GM12878 (cell line): ENCODE measurements around the gene CNR2. TPM values are rescaled to one million over a fixed set of nuclear protein-coding genes. Genes with fewer than 3 reads are reported as not detected.
A peak's percentile ranks its signal among the peaks of the same experiment; 100 is the strongest.

Experiments used
- ATF7 ChIP-seq: fragments of 450-650 bp; IDR thresholded peaks from 2 replicates; pipeline ENCODE4 v1.6.1; 2016; ENCODE audit warnings: low read depth, mild to moderate bottlenecking
- BHLHE40 ChIP-seq, 2 experiments: fragments of 450-650 bp in 1 of 2; IDR thresholded peaks; 2 replicates each; pipeline ENCODE4 v1.6.1; 2011 to 2017; ENCODE audit warnings: low read depth in 2 of 2, borderline replicate concordance in 1 of 2, improper control_type of control experiment in 1 of 2, low read length in 1 of 2, mild to moderate bottlenecking in 1 of 2
- CBX5 ChIP-seq: sonication (generic); IDR thresholded peaks from 2 replicates; pipeline ENCODE4 v1.6.1; 2016; ENCODE audit warnings: low read depth, moderate library complexity, mild to moderate bottlenecking, inconsistent platforms
- EED ChIP-seq: sonication (generic); IDR thresholded peaks from 2 replicates; pipeline ENCODE4 v1.6.1; 2016; ENCODE audit warnings: antibody characterized with exemption, low read depth
- ETV6 ChIP-seq, 2 experiments: fragments of 450-650 bp in 1 of 2; IDR thresholded peaks in 1 of 2; conservative IDR thresholded peaks in 1 of 2; 2 replicates each; pipeline ENCODE4 v1.6.1; 2014; ENCODE audit warnings: antibody characterized with exemption in 1 of 2, borderline replicate concordance in 1 of 2, low read depth in 1 of 2, mild to moderate bottlenecking in 1 of 2, moderate library complexity in 1 of 2
- FOS ChIP-seq: IDR thresholded peaks from 3 replicates; pipeline ENCODE4 v1.6.1; 2011; ENCODE audit warnings: borderline replicate concordance; ENCODE audit not compliant: insufficient read length; ENCODE audit errors: extremely low read depth
- HDAC6 ChIP-seq: fragments of 200-600 bp; sonication (generic); IDR thresholded peaks from one replicate; pipeline ENCODE4 v1.8.0; 2017; ENCODE audit warnings: antibody characterized with exemption; ENCODE audit not compliant: unreplicated experiment
- IRF5 ChIP-seq: fragments of 450-650 bp; IDR thresholded peaks from 2 replicates; pipeline ENCODE4 v1.6.1; 2017; ENCODE audit warnings: borderline replicate concordance
- MAX ChIP-seq: IDR thresholded peaks from 2 replicates; pipeline ENCODE4 v1.6.1; 2012; ENCODE audit warnings: low read depth, low read length, improper control_type of control experiment
- MYB ChIP-seq: fragments of 150-350 bp; IDR thresholded peaks from 2 replicates; pipeline ENCODE4 v1.6.1; 2014; ENCODE audit warnings: mild to moderate bottlenecking, low read depth, low read length, borderline replicate concordance
- NFYA ChIP-seq: IDR thresholded peaks from 2 replicates; pipeline ENCODE4 v1.6.1; 2011; ENCODE audit warnings: low read depth, mild to moderate bottlenecking, low read length, improper control_type of control experiment, borderline replicate concordance
- NR2C2 ChIP-seq: IDR thresholded peaks from 2 replicates; pipeline ENCODE4 v1.6.1; 2011; ENCODE audit warnings: borderline replicate concordance, low read depth; ENCODE audit not compliant: control insufficient read depth, insufficient read length
- NR2F1 ChIP-seq: fragments of 450-650 bp; conservative IDR thresholded peaks from 2 replicates; pipeline ENCODE4 v1.6.1; 2017; ENCODE audit warnings: mild to moderate bottlenecking
- PAX8 ChIP-seq: fragments of 450-650 bp; IDR thresholded peaks from 2 replicates; pipeline ENCODE4 v1.6.1; 2017; ENCODE audit warnings: mild to moderate bottlenecking, moderate library complexity
- PKNOX1 ChIP-seq: fragments of 450-650 bp; IDR thresholded peaks from 2 replicates; pipeline ENCODE4 v1.6.1; 2016; ENCODE audit warnings: mild to moderate bottlenecking
- POU2F2 ChIP-seq: IDR thresholded peaks from 3 replicates; pipeline ENCODE4 v1.6.1; 2011; ENCODE audit warnings: low read depth, mild to moderate bottlenecking, low read length, borderline replicate concordance
- RB1 ChIP-seq: fragments of 450-650 bp; formaldehyde crosslinking; IDR thresholded peaks from 2 replicates; pipeline ENCODE4 v1.6.1; 2017; ENCODE audit warnings: mild to moderate bottlenecking, borderline replicate concordance
- RFX5 ChIP-seq: IDR thresholded peaks from 2 replicates; pipeline ENCODE4 v1.6.1; 2011; ENCODE audit warnings: low read depth, low read length, improper control_type of control experiment
- SMARCA5 ChIP-seq: fragments of 450-650 bp; IDR thresholded peaks from 2 replicates; pipeline ENCODE4 v1.6.1; 2017; ENCODE audit warnings: mild to moderate bottlenecking
- SP1 ChIP-seq: IDR thresholded peaks from one replicate; pipeline ENCODE4 v1.6.1; 2011; ENCODE audit warnings: low read depth, low read length
- TAF1 ChIP-seq: IDR thresholded peaks from 2 replicates; pipeline ENCODE4 v1.6.1; 2011; ENCODE audit warnings: mild to moderate bottlenecking, low read depth, low read length, borderline replicate concordance
- USF2 ChIP-seq: IDR thresholded peaks from 2 replicates; pipeline ENCODE4 v1.6.1; 2011; ENCODE audit warnings: low read depth, low read length, improper control_type of control experiment, borderline replicate concordance
- ZZZ3 ChIP-seq: IDR thresholded peaks from 2 replicates; pipeline ENCODE4 v1.6.1; 2011; ENCODE audit warnings: low read depth; ENCODE audit not compliant: control insufficient read depth, insufficient read length
- polyA plus RNA-seq, 11 experiments: library from polyadenylated mRNA; depleted of rRNA in 4 of 11; unstranded in 6 of 11; stranded (reverse) in 5 of 11; fragments of >200 nt; fragmentation: Nextera tagmentation in 4 of 11; fragmentation: Illumina TruSeq in 1 of 11; extraction: Ambion mirVana in 4 of 11; extraction: Trizol in 1 of 11; gene quantifications; 1 replicate in 1 of 11; 2 replicates in 10 of 11; pipeline versions ENCODE4 v1.2.1 to v1.2.3, GENCODE V29; 2011 to 2016; ENCODE audit warnings: inconsistent platforms in 2 of 11, missing spikeins in 2 of 11, low read depth in 1 of 11
- total RNA-seq, 4 experiments: library from RNA; depleted of rRNA in 3 of 4; stranded (reverse); fragments of >200 nt in 3 of 4; fragmentation: Illumina TruSeq in 1 of 4; extraction: Trizol in 1 of 4; gene quantifications; 2 replicates each; pipeline versions ENCODE4 v1.2.1 to v1.2.3, GENCODE V29; 2013 to 2021
- TF ChIP-seq, protein P1 (sequence below): IDR thresholded peaks from 2 replicates; pipeline ENCODE4 v1.6.1; 2012; ENCODE audit warnings: low read depth, low read length, improper control_type of control experiment
- TF ChIP-seq, protein P2 (sequence below): IDR thresholded peaks from 2 replicates; pipeline ENCODE4 v1.6.1; 2011; ENCODE audit warnings: borderline replicate concordance, low read depth, mild to moderate bottlenecking, moderate library complexity, mixed read lengths, low read length; ENCODE audit not compliant: insufficient read depth; ENCODE audit errors: extremely low read length

Gene CNR2
- total and polyA plus RNA-seq, 10 of the 15 experiments (the other 5 are each of a cell fraction or from before 2014, with no cell fraction given): 0.46 to 19.8 (median 12.2) TPM

DNA sequence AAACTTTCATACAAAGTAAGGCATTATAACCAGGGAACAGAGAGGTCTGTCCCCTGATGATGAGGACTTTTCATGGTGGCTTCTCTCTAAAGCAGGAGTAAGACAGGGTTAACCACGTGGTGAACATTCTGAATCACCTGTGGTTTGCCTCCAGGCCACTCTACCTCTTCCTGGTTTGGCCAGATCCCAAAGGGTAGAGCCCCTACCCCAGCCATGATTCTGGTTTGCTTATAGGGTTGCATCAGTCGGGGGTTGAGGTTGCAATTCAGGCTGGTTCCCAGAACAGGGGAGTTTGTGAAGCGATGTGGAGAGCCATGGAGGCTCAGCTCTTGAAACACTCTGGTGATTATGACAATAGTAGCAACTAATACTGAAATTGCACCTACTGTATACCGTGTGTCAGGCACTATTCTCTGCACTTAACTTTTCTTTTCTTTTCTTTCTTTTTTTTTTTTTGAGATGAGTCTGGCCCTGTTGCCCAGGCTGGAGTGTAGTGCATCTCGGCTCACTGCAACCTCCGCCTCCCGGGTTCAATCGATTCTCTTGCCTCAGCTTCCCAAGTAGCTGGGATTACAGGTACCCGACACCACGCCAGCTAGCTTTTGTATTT lies 8.3 kb downstream of the CNR2 start (continued):
- no peak for TF ChIP-seq NR2C2
- no peak for TF ChIP-seq MYB
- no peak for TF ChIP-seq TAF1
- TF ChIP-seq IRF5: no peak
- no peak for TF ChIP-seq CBX5
- no peak for TF ChIP-seq NFYA
- TF ChIP-seq SP1: no peak
- TF ChIP-seq BHLHE40 (IDR thresholded peaks at IDR 0.05; ENCODE audit: borderline replicate concordance in 1 of 2, low read depth in 2 of 2, low read length in 1 of 2): peak in 1 of 2 experiments; percentile 55; a peak in 1 of 4 replicates
- TF ChIP-seq, protein P1, sequence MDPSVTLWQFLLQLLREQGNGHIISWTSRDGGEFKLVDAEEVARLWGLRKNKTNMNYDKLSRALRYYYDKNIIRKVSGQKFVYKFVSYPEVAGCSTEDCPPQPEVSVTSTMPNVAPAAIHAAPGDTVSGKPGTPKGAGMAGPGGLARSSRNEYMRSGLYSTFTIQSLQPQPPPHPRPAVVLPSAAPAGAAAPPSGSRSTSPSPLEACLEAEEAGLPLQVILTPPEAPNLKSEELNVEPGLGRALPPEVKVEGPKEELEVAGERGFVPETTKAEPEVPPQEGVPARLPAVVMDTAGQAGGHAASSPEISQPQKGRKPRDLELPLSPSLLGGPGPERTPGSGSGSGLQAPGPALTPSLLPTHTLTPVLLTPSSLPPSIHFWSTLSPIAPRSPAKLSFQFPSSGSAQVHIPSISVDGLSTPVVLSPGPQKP: no peak
- no peak for TF ChIP-seq FOS
- TF ChIP-seq PKNOX1: no peak
- TF ChIP-seq PAX8: no peak
- no peak for TF ChIP-seq RFX5
- no peak for TF ChIP-seq RB1
- TF ChIP-seq ETV6 (conservative IDR thresholded peaks at IDR 0.05 in 1 of 2, IDR thresholded peaks at IDR 0.05 in 1 of 2; ENCODE audit: borderline replicate concordance in 1 of 2, low read depth in 1 of 2): peak in 1 of 2 experiments; percentile 50; a peak in 1 of 4 replicates
- peak; percentile 57; the same call in 1 of the 2 replicates for TF ChIP-seq ATF7
- peak; percentile 56 for TF ChIP-seq NR2F1
- no peak for TF ChIP-seq HDAC6
- TF ChIP-seq, protein P2, sequence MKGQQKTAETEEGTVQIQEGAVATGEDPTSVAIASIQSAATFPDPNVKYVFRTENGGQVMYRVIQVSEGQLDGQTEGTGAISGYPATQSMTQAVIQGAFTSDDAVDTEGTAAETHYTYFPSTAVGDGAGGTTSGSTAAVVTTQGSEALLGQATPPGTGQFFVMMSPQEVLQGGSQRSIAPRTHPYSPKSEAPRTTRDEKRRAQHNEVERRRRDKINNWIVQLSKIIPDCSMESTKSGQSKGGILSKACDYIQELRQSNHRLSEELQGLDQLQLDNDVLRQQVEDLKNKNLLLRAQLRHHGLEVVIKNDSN: no peak
- no peak for TF ChIP-seq MAX
- TF ChIP-seq ZZZ3: no peak
- TF ChIP-seq USF2: peak; percentile 37; the same call in 1 of the 2 replicates
- TF ChIP-seq SMARCA5: no peak
- no peak for TF ChIP-seq POU2F2
- peak; percentile 93 for TF ChIP-seq EED
